NCI-H2227 treated with DMSO at 0.1 percent for 48 hours (cell line): ENCODE data around the gene SPOCK2.

Experiments used
- DNase-seq: peaks from one replicate; lab custom pipeline; 2025; lab: John Stamatoyannopoulos, UW

The SPOCK2 gene

DNA sequence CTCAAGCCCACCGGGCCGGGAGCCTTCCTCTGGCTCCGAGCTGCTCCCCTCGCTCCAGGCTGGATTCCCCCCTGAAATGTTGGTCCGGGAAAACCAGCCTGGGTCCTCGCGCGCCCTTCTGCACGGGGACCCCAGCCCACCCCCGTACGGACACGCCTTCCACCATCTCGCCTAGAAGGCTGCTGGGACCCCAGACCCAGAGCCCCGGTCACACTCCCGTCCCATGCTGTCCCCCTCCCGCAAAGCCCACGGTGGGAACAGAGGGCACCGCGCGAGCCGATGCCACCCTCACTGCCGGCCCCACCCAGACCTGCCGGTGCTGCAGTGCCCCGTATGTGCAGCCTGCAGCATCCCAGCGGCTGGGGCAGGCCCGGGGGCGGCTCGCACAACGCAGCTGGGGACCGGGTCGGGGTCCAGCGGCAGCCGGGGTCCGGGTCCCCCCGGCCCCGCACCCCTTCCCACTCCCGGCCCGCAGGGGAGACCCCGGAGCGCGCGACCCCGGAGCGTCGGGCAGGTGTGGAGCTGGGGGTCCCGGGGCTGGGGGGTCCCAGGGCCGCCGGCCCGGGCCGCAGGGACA lies 871 bp downstream of the SPOCK2 start:
- no peak for DNase-seq

DNA sequence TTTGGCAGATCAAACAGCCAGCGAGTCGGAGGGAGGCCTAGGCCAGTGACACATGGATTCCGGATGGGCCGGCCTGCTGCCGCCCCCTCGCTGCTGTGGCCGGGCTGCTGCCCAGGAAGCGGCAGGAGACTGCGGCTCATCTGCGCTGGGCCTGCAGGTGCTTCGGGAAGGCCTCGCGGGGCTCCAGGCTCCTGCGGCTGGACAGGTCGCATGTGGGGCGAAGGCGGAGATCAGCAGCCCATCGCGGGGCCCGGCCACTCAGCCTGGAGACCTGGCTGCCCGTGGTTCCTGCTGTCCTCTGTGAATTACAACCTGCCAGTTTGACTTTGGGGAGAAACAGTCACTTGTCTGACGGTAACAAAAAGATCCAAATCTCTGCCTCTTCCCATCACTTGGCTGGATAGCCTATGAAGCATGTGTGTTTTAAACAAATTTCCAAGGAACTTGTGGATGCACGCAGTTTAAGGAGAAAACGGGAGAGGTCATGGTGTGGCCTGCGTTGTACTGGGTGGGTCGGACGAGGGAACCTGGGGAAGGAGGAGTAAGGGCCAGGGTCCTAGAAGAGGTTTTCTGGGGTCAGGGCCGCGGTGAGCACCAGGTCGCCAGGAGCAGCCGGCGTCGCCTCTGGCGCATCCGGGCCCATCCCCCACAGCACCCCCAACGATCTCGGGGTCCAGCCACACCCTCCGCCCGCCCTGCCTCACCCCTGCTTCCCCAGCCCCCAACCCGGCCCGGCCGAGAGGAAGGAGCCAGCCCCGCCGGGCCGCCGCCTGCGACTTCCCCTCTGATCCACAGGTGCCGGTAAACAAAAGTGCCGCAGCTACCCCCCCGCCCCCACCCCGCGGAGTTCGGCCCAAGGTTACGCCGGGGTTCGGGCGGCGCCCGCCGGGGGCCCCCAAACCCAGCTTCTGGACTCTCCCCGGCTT lies 1.6 kb downstream of the SPOCK2 start:
- no peak for DNase-seq

- no peak for DNase-seq
Measured at GRCh38 chr10:72085864-72086465, 2.4 kb downstream of the SPOCK2 start.

DNA sequence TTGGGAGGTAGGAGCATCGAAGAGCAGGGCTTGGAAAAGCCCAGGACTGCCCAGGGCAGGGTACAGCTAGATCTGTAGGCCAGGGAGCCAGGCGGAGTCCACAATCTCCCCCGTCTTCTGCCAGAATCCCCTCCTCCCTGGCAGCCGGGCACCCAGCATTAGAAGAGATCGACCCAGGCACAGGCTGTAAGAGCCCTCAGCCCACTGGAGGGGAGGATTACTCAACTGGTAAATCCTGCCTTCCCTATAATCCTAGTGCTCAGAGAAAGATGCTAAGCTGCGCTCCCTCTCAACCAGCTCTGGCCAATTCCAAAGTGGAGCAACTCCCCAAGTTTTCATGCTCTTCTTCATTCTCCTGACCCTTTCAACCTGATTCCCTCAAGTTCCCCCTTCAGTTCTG lies 3.2 kb downstream of the SPOCK2 start:
- no peak for DNase-seq

DNA sequence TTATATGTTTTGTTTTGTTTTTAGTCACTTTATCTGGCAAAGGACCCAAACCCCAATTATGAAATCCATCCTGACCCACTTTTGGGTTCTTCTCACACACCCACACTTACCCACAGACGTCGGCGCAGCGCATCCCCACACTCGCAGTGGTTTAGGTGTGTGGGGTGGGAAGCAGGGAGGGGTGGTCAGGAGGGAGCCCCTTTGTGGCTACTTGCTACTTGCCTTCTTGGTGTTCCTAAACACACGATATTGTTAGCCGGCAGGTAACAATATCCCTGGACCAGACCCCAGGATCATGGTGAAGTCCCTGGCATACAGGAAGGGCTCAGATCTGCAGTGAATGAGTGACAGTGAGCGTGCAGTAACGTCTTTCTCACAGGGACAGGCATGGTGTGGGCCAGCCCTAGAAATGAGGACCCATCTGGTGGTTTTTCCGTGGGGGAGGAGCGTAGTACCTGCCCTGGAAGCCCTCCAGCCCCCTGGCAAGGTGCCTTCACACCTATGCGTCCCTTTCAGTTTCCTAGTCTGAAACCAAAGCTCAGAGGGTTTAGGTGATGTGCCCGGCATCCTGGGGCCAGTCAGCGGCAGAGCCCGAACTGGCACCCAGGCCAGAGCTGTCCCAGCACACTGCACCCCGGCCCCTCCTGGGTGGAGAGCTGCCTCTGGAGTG lies 4.4 kb downstream of the SPOCK2 start:
- DNase-seq: no peak

DNA sequence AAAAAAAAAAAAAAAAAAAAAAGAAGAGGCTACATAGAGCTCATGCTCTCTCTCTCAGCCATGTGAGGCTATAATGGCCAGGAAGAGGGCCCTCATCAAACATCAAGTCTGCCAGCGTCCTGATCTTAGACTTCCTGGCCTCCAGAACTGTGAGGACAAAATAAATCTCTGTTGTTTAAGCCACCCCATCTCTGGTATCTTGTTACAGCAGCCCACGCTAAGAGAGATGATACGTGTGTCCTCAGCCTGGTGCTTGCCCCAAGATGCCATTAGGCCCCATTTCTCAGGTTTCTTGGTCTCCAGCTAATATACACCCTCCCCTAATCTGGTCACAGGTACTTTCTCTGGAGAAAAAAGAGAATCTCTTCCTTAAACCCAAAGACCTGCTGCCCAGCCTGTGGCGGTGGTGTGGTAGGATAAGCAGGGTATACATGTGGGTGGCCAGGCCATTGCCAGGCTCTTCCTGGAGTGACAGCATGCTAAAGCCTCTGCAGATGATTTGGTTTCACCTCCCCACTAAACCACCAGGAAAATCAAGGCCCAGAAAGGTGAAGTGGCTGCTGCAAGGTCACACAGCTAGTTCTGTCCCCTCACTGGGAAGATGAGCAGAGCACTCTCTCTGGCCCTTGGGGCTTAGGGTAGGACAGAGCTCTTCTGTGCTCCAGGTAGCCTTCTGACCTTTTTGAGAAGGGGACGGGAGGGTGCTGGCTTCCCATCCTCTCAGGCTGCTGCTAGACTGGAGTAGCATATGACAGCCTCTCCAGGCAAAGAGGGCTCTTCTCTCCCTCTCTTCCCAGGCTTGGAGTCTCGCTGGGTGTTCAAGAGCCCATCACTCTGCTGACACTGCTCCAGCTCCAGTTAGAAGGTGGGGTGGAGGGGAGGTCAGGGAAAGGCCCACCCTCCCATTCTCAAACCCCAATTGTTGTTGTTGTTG lies 5.2 kb downstream of the SPOCK2 start:
- no peak for DNase-seq

- DNase-seq: no peak
Measured at GRCh38 chr10:72081772-72082590, 6.4 kb downstream of the SPOCK2 start.

- no peak for DNase-seq
Measured at GRCh38 chr10:72081210-72081609, 7.1 kb downstream of the SPOCK2 start.

- DNase-seq: no peak
Measured at GRCh38 chr10:72080042-72080975, 8.0 kb downstream of the SPOCK2 start.

DNA sequence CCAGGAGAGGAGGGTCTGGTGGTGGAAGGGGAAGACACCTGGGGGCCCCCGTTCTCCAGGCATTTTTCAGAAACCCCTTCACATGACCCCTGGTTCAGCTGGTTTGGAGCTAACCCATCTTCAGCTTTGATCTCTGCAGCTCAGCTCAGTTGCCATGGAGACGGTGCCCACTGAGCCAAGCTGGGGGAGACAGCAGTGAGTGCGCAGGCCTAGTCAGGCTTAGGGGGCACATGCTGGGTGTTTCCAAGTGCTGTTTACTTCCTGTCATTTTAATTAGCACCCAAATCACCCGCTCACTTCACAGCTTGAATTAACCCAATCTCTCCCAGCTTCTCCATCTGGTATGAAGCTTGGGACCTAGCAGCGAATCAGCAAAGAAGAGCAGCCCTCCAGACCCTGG lies 9.0 kb downstream of the SPOCK2 start:
- DNase-seq: no peak

DNA sequence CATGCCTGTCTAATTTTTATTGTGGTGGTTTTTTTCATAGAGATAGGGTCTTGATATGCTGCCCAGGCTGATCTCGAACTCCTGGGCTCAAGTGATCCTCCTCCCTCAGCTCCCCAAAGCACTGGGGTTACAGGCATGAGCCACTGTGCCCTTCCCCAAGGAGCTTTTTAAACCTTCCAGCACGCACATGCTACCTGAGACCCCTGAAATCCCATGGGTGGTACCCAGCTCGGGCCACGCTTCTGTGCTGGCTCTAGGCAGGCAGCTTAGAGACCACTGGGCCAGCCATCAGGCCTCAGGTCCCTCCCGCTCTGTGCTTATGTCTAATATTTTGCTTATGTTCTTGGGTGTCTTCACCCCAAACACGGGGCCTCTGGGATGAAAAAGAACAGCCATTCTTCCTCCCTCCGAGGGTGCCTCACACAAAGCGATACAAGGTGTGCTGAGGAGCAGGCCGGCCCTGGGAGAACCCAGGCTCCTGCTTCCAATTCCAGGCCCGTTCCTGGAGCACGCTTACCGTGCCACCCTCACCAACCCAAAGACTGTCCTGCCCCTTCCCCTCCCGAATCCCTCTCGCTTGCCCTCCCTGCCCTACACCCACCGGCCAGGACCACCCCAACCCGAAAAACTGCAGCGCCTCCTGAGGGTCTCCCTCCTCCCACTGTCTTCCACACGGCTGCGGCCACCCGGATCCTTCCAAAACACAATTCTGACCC lies 10.9 kb downstream of the SPOCK2 start:
- no peak for DNase-seq

DNA sequence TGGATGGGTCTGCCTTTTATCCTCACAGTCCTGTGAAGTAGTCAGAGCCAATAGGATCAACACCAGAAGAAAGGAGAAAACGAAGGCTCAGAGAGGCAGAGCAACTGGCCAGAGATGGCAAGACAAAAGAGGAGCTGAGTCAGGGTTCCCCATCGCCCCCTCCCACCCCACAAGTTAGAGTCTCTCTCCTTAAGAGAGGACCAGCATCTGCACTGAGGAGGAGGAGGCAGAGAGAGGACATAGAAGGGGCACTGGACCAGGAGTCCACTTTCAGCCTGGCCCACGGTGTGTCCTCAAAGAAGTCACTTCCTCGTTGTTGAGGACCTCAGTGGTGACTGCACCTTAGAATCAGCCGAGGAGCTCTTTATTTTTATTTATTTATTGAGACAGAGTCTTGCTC lies 11.6 kb downstream of the SPOCK2 start:
- no peak for DNase-seq

GRCh38 chr10:72075376-72076115 lies 12.8 kb downstream of the SPOCK2 start:
- DNase-seq: no peak

- DNase-seq: no peak
Measured at GRCh38 chr10:72074574-72075375, 13.6 kb downstream of the SPOCK2 start.

DNA sequence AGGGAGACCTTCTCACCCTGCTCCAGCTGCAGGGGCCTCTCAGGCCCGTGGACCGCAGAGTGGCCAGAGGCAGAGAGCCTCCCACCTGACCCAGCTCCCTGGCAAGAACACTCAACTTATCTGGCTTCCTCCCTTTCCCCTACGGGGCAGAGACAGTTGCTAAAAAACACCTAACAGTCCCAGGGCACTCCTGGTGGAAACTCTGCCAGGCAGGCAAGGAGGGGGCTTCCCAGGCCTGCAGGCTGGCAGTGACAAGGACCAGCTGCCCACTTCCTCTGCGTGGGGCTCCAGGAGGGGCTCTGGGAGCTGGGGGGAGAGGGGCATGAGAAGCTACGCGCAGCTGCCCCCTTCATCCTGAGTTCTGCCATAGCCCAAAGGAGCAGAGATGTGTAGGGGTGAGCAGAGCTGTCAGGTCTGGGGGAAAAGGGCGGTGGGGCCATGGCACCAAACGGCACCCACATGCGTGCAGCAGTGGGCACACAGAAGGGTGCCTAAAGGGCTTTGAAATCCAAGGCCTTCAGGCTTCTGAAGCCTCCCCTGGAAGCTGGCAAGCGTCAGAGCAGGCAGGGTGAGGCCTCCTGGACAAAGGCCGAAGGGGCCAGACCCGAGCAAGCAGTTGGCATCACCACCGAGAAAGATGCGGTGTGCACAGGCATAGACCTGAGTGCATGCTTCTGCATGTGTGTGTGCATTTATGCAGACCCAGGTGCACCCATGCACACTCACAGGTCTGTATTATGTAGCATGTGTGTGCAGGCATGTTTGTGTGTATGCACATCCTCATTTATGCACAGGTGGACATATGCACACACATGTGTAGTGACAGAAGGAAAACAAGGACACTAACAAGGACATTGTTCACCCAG lies 14.4 kb downstream of the SPOCK2 start:
- DNase-seq: no peak

GRCh38 chr10:72072639-72073038 lies 15.7 kb downstream of the SPOCK2 start:
- DNase-seq: no peak
